Vagina (tissue), 2 donors: Measurements from ENCODE around the gene HPN.

Source experiments
- CTCF ChIP-seq, 3 experiments: fragments of 450-650 bp in 2 of 3; fragments of 200-600 bp in 1 of 3; sonication (generic) in 1 of 3; IDR thresholded peaks; one replicate each; pipeline ENCODE4 v1.5.1; 2017 to 2019; ENCODE audit warnings: antibody characterized with exemption in 3 of 3, mild to moderate bottlenecking in 2 of 3, moderate library complexity in 2 of 3
- POLR2A ChIP-seq, 2 donors: fragments of 450-650 bp; IDR thresholded peaks; one replicate each; pipeline ENCODE4 v1.6.1; 2017; ENCODE audit warnings: antibody characterized with exemption in 2 of 2, mild to moderate bottlenecking in 2 of 2, moderate library complexity in 2 of 2
- POLR2AphosphoS5 ChIP-seq, 2 donors: sonication (generic); formaldehyde crosslinking; IDR thresholded peaks; one replicate each; pipeline ENCODE4 v1.9.0; 2017; ENCODE audit warnings: antibody characterized with exemption in 2 of 2, mild to moderate bottlenecking in 2 of 2, low read depth in 1 of 2; ENCODE audit not compliant: insufficient read depth in 1 of 2

GRCh38 chr19:35040826-35041547, 534 bp upstream of the HPN start:
- no peak for TF ChIP-seq CTCF (IDR thresholded peaks at IDR 0.05)
- peak; percentile 66 to 71 for TF ChIP-seq POLR2AphosphoS5 (IDR thresholded peaks at IDR 0.05; ENCODE audit: insufficient read depth in 1 of 2, low read depth in 1 of 2)
- TF ChIP-seq POLR2A (IDR thresholded peaks at IDR 0.05) = no peak
